ENCODE results near the gene GBX2.
A peak's percentile ranks its signal among the peaks of the same experiment; 100 is the strongest.

DNA sequence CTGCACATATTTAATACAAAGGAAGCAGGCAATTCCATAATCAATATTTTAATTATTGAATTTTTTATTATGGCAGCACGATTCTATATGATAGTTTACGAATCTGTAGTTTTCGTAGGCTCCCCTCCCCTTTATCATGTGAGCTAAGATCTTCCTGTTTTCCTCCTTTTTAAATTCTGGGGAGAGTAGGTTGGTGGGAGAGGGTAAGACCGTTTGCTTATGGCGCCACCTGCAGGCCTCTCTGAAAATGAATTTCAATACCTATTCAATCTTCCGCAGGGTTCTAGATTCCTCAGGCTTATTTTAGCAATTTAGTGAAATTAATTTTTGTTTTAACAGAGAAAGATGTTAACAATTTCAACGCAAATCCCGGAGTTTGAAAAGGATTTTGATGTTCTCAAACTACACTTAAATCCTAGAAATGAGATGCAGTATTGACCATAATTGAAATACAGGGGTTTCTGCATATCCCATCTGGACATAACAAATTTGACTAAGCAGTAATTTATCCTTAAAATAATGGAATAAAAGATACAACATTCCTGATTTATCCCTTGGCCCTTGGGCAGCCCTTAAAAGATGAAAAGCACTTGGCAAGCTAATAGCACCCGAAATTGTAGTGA, 12.8 kb upstream of the GBX2 start:
- TF ChIP-seq RAD21 (CRISPR knock-in tag; conservative IDR thresholded peaks at IDR 0.05 in 1 of 2, IDR thresholded peaks at IDR 0.05 in 1 of 2): peak; percentile 58 to 66
- no peak for TF ChIP-seq ZNF232 (CRISPR knock-in tag; IDR thresholded peaks at IDR 0.05)
- TF ChIP-seq NFIC (IDR thresholded peaks at IDR 0.05): no peak
- no peak for TF ChIP-seq MXI1 (IDR thresholded peaks at IDR 0.05; ENCODE audit: low read depth, low read length)
- no peak for TF ChIP-seq RUNX1 (IDR thresholded peaks at IDR 0.05; ENCODE audit: low read depth)
- no peak for TF ChIP-seq LEF1 (IDR thresholded peaks at IDR 0.05)
- TF ChIP-seq ZBTB8A (IDR thresholded peaks at IDR 0.05; ENCODE audit: partially characterized antibody): no peak
- TF ChIP-seq ZNF23 (CRISPR knock-in tag; IDR thresholded peaks at IDR 0.05): no peak
- TF ChIP-seq, protein P1, sequence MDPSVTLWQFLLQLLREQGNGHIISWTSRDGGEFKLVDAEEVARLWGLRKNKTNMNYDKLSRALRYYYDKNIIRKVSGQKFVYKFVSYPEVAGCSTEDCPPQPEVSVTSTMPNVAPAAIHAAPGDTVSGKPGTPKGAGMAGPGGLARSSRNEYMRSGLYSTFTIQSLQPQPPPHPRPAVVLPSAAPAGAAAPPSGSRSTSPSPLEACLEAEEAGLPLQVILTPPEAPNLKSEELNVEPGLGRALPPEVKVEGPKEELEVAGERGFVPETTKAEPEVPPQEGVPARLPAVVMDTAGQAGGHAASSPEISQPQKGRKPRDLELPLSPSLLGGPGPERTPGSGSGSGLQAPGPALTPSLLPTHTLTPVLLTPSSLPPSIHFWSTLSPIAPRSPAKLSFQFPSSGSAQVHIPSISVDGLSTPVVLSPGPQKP (CRISPR knock-in tag; IDR thresholded peaks at IDR 0.05): no peak
- no peak for TF ChIP-seq SIN3A (IDR thresholded peaks at IDR 0.05; ENCODE audit: borderline replicate concordance in 2 of 2, control insufficient read depth in 1 of 2, low read depth in 2 of 2, low read length in 2 of 2)
- TF ChIP-seq PHF8 (IDR thresholded peaks at IDR 0.05; ENCODE audit: borderline replicate concordance, low read length): no peak
- TF ChIP-seq, protein P2, sequence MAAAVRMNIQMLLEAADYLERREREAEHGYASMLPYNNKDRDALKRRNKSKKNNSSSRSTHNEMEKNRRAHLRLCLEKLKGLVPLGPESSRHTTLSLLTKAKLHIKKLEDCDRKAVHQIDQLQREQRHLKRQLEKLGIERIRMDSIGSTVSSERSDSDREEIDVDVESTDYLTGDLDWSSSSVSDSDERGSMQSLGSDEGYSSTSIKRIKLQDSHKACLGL (CRISPR knock-in tag; IDR thresholded peaks at IDR 0.05; ENCODE audit: borderline replicate concordance, poor library complexity, severe bottlenecking): no peak

All from K562 (cell line).